ENCODE data around the gene SPDL1. TPM values are rescaled to one million over a fixed set of nuclear protein-coding genes. Genes with fewer than 3 reads are reported as not detected.

The SPDL1 gene
- total RNA-seq, 1 donor from 2014 or later: 4.3 TPM

- intact Hi-C loops (cut with micrococcal nuclease): no loop called here
- TF ChIP-seq CTCF (IDR thresholded peaks at IDR 0.05; ENCODE audit: borderline replicate concordance): no peak
These were observed 29.3 kb upstream of the SPDL1 start for GRCh38 chr5:169554251-169554650.

GRCh38 chr5:169557838-169558237 lies 25.7 kb upstream of the SPDL1 start:
- no peak for TF ChIP-seq CTCF (IDR thresholded peaks at IDR 0.05; ENCODE audit: borderline replicate concordance)
- Histone ChIP-seq H3K27ac (replicated peaks) (no peak overlapping the region), H3K4me1 (no peaks in the 10 kb centered on the region), H3K36me3 (no peaks in the 10 kb centered on the region), H3K27me3 (ENCODE audit: low read depth) (peaks cover 39% of the 10 kb centered on the region), H3K9me3 (replicated peaks) (peaks cover 29% of the 10 kb centered on the region), H3K4me3 (no peak overlapping the region)
- DNase-seq: no peak
- intact Hi-C loops (cut with micrococcal nuclease): no loop called here

More at GRCh38 chr5:169554251-169554650, 29.3 kb upstream of the SPDL1 start:
- Histone ChIP-seq H3K36me3 (no peaks in the 10 kb centered on the region), H3K9me3 (replicated peaks) (peaks cover 29% of the 10 kb centered on the region), H3K27ac (replicated peaks) (no peak overlapping the region), H3K4me3 (no peak overlapping the region), H3K27me3 (ENCODE audit: low read depth) (peaks cover 46% of the 10 kb centered on the region), H3K4me1 (no peaks in the 10 kb centered on the region)
- no peak for DNase-seq

- H3K4me1 ChIP-seq: no peaks in the 10 kb centered on the region
- peaks cover 17% of the 10 kb centered on the region for H3K9me3 ChIP-seq (replicated peaks)
- H3K27me3 ChIP-seq (ENCODE audit: low read depth): peaks cover 65% of the 10 kb centered on the region
- no peak for DNase-seq
- H3K36me3 ChIP-seq: no peaks in the 10 kb centered on the region
- H3K27ac ChIP-seq (replicated peaks): no peak overlapping the region
- H3K4me3 ChIP-seq: no peak overlapping the region
- intact Hi-C loops (cut with micrococcal nuclease): no loop called here
- TF ChIP-seq CTCF (IDR thresholded peaks at IDR 0.05; ENCODE audit: borderline replicate concordance): no peak
These were observed 21.7 kb upstream of the SPDL1 start for GRCh38 chr5:169561893-169562292.

GRCh38 chr5:169563369-169563768 lies 20.2 kb upstream of the SPDL1 start:
- Histone ChIP-seq H3K27me3 (ENCODE audit: low read depth) (peaks cover 80% of the 10 kb centered on the region), H3K4me1 (no peaks in the 10 kb centered on the region), H3K27ac (replicated peaks) (no peak overlapping the region), H3K36me3 (no peaks in the 10 kb centered on the region), H3K9me3 (replicated peaks) (peaks cover 6% of the 10 kb centered on the region), H3K4me3 (no peak overlapping the region)
- DNase-seq: no peak
- TF ChIP-seq CTCF (IDR thresholded peaks at IDR 0.05; ENCODE audit: borderline replicate concordance): no peak
- intact Hi-C loops (cut with micrococcal nuclease): no loop called here

- H3K27me3 ChIP-seq (ENCODE audit: low read depth): peaks cover 92% of the 10 kb centered on the region
- H3K27ac ChIP-seq (replicated peaks): no peak overlapping the region
- no peak for DNase-seq
- no peaks in the 10 kb centered on the region for H3K9me3 ChIP-seq (replicated peaks)
- no peak for TF ChIP-seq CTCF (IDR thresholded peaks at IDR 0.05; ENCODE audit: borderline replicate concordance)
- H3K36me3 ChIP-seq: no peaks in the 10 kb centered on the region
- intact Hi-C loops (cut with micrococcal nuclease): no loop called here
- H3K4me3 ChIP-seq: no peak overlapping the region
- no peaks in the 10 kb centered on the region for H3K4me1 ChIP-seq
These were observed 17.4 kb upstream of the SPDL1 start for GRCh38 chr5:169566202-169566601.

- H3K36me3 ChIP-seq: no peaks in the 10 kb centered on the region
- no peak for TF ChIP-seq CTCF (IDR thresholded peaks at IDR 0.05; ENCODE audit: borderline replicate concordance)
These were observed 16.5 kb upstream of the SPDL1 start for GRCh38 chr5:169567079-169567478.

More at GRCh38 chr5:169567079-169567478, 16.5 kb upstream of the SPDL1 start:
- Histone ChIP-seq H3K9me3 (replicated peaks) (no peaks in the 10 kb centered on the region), H3K4me1 (no peaks in the 10 kb centered on the region), H3K27me3 (ENCODE audit: low read depth) (peaks cover 90% of the 10 kb centered on the region), H3K27ac (replicated peaks) (no peak overlapping the region), H3K4me3 (no peak overlapping the region)
- DNase-seq: no peak
- intact Hi-C loops (cut with micrococcal nuclease): no loop called here
